H54 (cell line): Measurements from ENCODE around the gene CDH23.

ENCODE experiments used
- DNase-seq: peaks from one replicate; pipeline ENCODE4 v3.0.0; 2011; ENCODE audit warnings: low spot score, mixed read lengths; ENCODE audit not compliant: insufficient read length
- FAIRE-seq: peaks from 3 replicates; lab custom pipeline; 2011; peaks lifted over from hg19 to GRCh38; lab: Jason Lieb, UNC
- POLR2A ChIP-seq: IDR thresholded peaks from 2 replicates; pipeline ENCODE4 v1.6.1; 2011; ENCODE audit warnings: low read depth, mild to moderate bottlenecking, low read length

CDH23 gene

GRCh38 chr10:71824333-71824732, 427.6 kb downstream of the CDH23 start:
- FAIRE-seq (no peak), DNase-seq (no peak)
- no peak for TF ChIP-seq POLR2A

- TF ChIP-seq POLR2A, result no peak
- FAIRE-seq (no peak), DNase-seq (no peak)
These were observed 428.5 kb downstream of the CDH23 start for GRCh38 chr10:71825217-71825616.

GRCh38 chr10:71827852-71828251, 431.1 kb downstream of the CDH23 start:
- DNase-seq (no peak), FAIRE-seq (no peak)
- no peak for TF ChIP-seq POLR2A

- no peak for TF ChIP-seq POLR2A
- no peak for FAIRE-seq
- no peak for DNase-seq
These were observed 432.0 kb downstream of the CDH23 start for GRCh38 chr10:71828702-71829101.

- TF ChIP-seq POLR2A, result no peak
- FAIRE-seq (no peak), DNase-seq (no peak)
These were observed 432.5 kb downstream of the CDH23 start for GRCh38 chr10:71829171-71829570.

DNA sequence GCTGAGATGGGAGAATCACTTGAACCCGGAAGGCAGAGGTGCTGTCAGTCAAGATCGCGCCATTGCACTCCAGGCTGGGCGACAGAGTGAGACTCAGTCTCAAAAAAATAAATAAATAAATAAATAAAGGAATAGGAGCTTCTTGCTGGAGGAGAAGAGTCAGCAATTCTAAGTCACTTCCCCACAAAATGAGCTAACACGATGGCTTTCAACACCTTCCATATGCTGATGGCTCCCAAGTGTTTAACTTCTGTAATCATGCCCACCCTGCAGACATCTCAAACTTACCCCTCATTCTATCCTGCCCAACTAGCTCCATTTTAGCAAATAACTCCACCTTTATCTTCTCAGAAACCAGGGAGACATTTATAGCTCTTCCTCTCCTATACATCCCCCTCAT, 433.2 kb downstream of the CDH23 start:
- DNase-seq, result no peak
- no peak for FAIRE-seq
- no peak for TF ChIP-seq POLR2A

GRCh38 chr10:71830726-71831125, 434.0 kb downstream of the CDH23 start:
- FAIRE-seq (no peak), DNase-seq (no peak)
- TF ChIP-seq POLR2A, result no peak

DNA sequence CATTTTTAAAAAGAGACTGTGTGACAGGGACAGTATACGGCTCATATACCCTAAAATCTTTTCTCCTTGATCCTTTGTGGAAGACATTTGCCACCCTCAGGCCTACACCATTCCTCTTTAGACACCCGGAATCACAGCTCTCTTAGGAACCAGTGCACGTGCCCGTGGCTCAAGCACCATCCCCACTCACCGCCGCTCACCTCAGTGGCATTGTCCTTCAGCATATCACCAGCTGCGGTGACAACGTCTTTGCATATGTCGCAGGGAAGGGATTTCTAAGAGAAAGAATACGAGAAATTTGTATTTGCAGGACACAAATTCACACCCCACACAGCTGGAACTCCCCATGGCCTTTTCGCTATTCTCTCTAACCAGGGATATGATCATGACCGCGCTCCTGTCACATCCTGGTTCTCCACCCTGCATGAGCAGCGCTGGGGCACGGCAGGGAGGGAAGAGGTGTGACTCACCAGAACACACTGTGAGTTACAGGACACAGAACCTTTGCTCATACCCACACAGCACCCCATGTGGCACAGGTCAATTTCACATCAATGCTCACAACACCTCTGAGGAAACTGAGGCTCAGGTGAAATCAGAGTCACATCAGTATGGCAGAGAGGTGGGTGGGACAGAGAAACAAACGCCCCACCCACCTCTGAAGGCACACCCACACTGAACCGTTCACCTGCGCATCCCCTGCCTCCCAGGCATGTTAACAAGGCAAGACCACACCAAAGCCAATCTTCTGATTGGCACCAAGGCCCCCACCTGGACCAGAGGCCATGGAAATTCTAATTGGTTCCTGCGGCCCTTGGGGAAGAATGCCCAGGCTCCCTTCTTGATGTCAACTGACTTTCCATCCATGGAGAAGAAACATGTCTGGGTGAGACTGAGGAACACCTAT, 435.2 kb downstream of the CDH23 start:
- DNase-seq, result peak; percentile 90
- peak; percentile 95 for FAIRE-seq
- no peak for TF ChIP-seq POLR2A

DNA sequence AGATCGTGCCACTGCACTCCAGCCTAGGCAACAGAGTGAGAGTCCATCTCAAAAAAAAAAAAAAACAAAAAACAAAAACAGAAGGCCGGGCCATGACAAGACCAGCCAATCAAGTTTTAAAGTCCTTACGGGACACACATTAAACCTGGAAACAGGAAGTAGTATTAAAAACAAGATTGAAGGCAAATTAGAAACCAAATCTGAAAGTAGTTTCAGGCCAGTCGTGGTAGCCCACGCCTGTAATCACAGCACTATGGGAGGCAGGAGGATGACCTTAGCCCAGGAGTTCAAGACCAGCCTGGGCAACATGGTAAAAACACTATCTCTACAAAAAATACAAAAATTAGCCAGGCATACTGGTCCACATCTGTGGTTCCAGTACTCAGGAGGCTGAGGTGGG, 436.2 kb downstream of the CDH23 start:
- no peak for TF ChIP-seq POLR2A
- FAIRE-seq (no peak), DNase-seq (no peak)

GRCh38 chr10:71833451-71834342, 437.0 kb downstream of the CDH23 start:
- FAIRE-seq, result no peak
- no peak for DNase-seq
- no peak for TF ChIP-seq POLR2A

GRCh38 chr10:71834343-71834674, 437.6 kb downstream of the CDH23 start:
- no peak for TF ChIP-seq POLR2A
- FAIRE-seq (no peak), DNase-seq (no peak)

DNA sequence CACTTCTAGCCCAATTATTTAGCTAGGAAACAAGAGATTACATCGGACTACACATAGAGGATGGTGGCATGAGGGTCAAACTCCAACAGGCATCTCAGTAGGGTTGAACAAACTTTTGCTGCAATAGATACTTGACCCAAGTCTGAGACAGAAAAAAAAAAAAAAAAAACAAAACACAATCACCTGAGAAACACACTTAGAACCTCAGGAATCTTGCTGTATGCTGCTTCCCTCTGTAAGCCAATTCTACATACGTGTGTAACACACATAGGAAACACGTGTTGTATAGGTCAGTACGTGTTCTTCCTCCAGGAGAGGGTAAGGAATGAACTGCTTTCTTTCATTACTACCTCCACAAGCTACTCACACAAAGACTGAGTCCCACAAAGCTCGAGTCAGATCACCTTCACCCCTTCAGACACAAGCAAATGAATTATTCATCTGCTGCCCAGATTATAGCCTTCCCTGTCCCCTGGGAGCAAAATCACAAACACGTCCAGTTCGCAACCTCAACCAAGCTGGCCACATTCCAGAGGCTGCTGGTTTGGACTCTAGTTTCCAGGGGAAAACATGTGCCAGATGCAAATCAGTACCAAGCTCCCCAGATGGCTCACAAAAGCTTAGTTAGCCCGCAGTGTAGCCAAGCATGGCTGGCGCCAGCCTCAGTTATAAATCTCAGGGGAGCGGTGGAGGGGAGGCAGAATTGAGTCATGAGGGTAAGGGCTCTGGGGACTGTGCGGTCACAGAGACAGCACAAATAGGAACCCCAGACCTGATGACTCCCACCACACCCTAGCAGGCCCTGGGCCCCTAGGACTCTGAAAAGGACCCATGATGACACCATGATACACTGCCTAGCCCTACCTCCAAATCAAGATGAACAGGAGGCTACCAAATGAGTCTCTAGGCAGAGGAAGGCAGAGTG, 439.2 kb downstream of the CDH23 start:
- TF ChIP-seq POLR2A, result no peak
- no peak for DNase-seq
- no peak for FAIRE-seq

GRCh38 chr10:71836596-71836974, 439.9 kb downstream of the CDH23 start:
- DNase-seq (no peak), FAIRE-seq (no peak)
- no peak for TF ChIP-seq POLR2A

DNA sequence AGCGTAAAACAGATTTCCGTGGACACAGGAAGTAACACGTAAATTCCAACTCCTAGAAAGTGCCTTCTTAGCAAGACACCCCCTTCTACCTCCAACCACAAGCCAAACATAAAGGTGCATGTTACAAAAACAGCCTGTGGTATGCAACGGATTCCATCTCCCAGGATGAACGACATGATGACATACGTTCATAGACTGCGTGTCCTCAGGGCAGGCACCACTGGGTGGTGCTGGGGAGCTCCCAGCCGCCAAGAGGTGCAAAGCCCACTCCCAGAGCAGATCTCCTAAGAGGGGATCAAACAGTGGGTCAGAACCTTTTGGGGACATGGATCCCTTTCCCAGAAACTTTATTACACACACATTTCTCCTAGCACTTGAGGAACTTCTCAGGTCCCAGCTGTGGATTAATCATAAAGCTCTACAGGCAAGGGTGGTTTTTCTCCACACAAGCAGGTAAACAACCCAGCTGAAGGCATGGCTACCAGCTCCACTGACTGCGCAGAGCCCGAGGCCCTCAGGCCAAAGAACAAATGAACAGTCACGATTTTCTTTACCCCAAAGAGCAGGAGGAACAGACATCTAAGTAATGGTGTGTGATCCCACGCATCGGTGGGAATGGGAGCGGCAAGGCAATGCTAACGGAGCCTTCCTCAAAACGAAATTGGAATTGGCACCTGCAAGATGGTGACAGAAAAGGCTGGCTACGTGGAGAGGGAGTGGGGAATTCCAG, 440.5 kb downstream of the CDH23 start:
- FAIRE-seq, result no peak
- DNase-seq, result no peak

More for the DNA sequence above, 440.5 kb downstream of the CDH23 start:
- no peak for TF ChIP-seq POLR2A
